DND-41 (cell line): Measurements from ENCODE around the gene RFX2.
A peak's percentile ranks its signal among the peaks of the same experiment; 100 is the strongest.

Experiments
- ATAC-seq: fragments of 200-7000 bp; cut with Tn5 transposase; 3 replicates; pipeline ENCODE4 v1.9.1; 2021; ENCODE audit warnings: low read depth; ENCODE audit not compliant: insufficient read depth
- DNase-seq: peaks from one replicate; pipeline ENCODE4 v3.0.0-alpha.2; 2020
- H2AFZ ChIP-seq: 2 replicates; pipeline ENCODE4 v1.6.0; 2012; ENCODE audit warnings: low read depth, low read length
- H3K27ac ChIP-seq: 2 replicates; pipeline ENCODE4 v1.5.1; 2012; ENCODE audit warnings: low read length, inconsistent platforms
- H3K27me3 ChIP-seq: fragments of 200-600 bp; sonication (generic); 2 replicates; pipeline ENCODE4 v1.6.0; 2012; ENCODE audit warnings: low read length, mild to moderate bottlenecking, inconsistent platforms; ENCODE audit not compliant: insufficient read depth, poor library complexity
- H3K36me3 ChIP-seq: 2 replicates; pipeline ENCODE4 v1.5.1; 2012; ENCODE audit warnings: low read length, inconsistent platforms; ENCODE audit not compliant: insufficient read depth
- H3K4me1 ChIP-seq: 2 replicates; pipeline ENCODE4 v1.5.1; 2012; ENCODE audit warnings: mild to moderate bottlenecking, low read length; ENCODE audit not compliant: insufficient read depth
- H3K4me2 ChIP-seq: 2 replicates; pipeline ENCODE4 v1.6.0; 2012; ENCODE audit warnings: mild to moderate bottlenecking, moderate library complexity, low read length, inconsistent platforms; ENCODE audit not compliant: insufficient read depth
- H3K4me3 ChIP-seq, 2 experiments: fragments of 200-600 bp in 1 of 2; shearing (Covaris generic) in 1 of 2; 2 replicates each; pipeline ENCODE4 v1.5.1; 2012 to 2016; ENCODE audit warnings: inconsistent platforms in 2 of 2, low read length in 2 of 2, mild to moderate bottlenecking in 2 of 2, low read depth in 1 of 2, moderate library complexity in 1 of 2
- H3K79me2 ChIP-seq: 2 replicates; pipeline ENCODE4 v1.6.0; 2012; ENCODE audit warnings: low read length, inconsistent platforms; ENCODE audit not compliant: insufficient read depth
- H3K9ac ChIP-seq: 2 replicates; pipeline ENCODE4 v1.6.0; 2012; ENCODE audit warnings: low read depth, mild to moderate bottlenecking, inconsistent platforms, low read length, moderate library complexity
- H3K9me3 ChIP-seq: 2 replicates; pipeline ENCODE4 v1.5.1; 2012; ENCODE audit warnings: low read length, moderate library complexity, mild to moderate bottlenecking, inconsistent platforms; ENCODE audit not compliant: insufficient read depth, severe bottlenecking
- H4K20me1 ChIP-seq: 2 replicates; pipeline ENCODE4 v1.6.0; 2012; ENCODE audit warnings: low read length; ENCODE audit not compliant: insufficient read depth
- EZH2 ChIP-seq: IDR thresholded peaks from 3 replicates; pipeline ENCODE4 v1.6.1; 2012; ENCODE audit warnings: borderline replicate concordance, low read depth, mild to moderate bottlenecking, moderate library complexity, low read length, inconsistent platforms; ENCODE audit not compliant: severe bottlenecking
- TF ChIP-seq, protein P1 (sequence below): IDR thresholded peaks from 2 replicates; pipeline ENCODE4 v1.5.1; 2012; ENCODE audit warnings: borderline replicate concordance, low read length, moderate library complexity, mild to moderate bottlenecking; ENCODE audit not compliant: poor library complexity, severe bottlenecking; ENCODE audit errors: extremely low read depth

Gene RFX2

GRCh38 chr19:6020972-6021805, 89.1 kb downstream of the RFX2 start:
- no peak overlapping the region for H3K27ac ChIP-seq
- no peak overlapping the region for H2AFZ ChIP-seq
- H3K9ac ChIP-seq: no peak overlapping the region
- H3K4me3 ChIP-seq: no peak overlapping the region
- no peak overlapping the region for H3K4me2 ChIP-seq
- no peaks in the 10 kb centered on the region for H3K79me2 ChIP-seq
- no peaks in the 10 kb centered on the region for H3K27me3 ChIP-seq
- H3K9me3 ChIP-seq: no peaks in the 10 kb centered on the region
- TF ChIP-seq EZH2: no peak
- TF ChIP-seq, protein P1, sequence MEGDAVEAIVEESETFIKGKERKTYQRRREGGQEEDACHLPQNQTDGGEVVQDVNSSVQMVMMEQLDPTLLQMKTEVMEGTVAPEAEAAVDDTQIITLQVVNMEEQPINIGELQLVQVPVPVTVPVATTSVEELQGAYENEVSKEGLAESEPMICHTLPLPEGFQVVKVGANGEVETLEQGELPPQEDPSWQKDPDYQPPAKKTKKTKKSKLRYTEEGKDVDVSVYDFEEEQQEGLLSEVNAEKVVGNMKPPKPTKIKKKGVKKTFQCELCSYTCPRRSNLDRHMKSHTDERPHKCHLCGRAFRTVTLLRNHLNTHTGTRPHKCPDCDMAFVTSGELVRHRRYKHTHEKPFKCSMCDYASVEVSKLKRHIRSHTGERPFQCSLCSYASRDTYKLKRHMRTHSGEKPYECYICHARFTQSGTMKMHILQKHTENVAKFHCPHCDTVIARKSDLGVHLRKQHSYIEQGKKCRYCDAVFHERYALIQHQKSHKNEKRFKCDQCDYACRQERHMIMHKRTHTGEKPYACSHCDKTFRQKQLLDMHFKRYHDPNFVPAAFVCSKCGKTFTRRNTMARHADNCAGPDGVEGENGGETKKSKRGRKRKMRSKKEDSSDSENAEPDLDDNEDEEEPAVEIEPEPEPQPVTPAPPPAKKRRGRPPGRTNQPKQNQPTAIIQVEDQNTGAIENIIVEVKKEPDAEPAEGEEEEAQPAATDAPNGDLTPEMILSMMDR: no peak
- ATAC-seq (no peak), DNase-seq (no peak)
- no peaks in the 10 kb centered on the region for H3K36me3 ChIP-seq
- no peaks in the 10 kb centered on the region for H3K4me1 ChIP-seq
- no peaks in the 10 kb centered on the region; the same call in none of the 2 replicates for H4K20me1 ChIP-seq

DNA sequence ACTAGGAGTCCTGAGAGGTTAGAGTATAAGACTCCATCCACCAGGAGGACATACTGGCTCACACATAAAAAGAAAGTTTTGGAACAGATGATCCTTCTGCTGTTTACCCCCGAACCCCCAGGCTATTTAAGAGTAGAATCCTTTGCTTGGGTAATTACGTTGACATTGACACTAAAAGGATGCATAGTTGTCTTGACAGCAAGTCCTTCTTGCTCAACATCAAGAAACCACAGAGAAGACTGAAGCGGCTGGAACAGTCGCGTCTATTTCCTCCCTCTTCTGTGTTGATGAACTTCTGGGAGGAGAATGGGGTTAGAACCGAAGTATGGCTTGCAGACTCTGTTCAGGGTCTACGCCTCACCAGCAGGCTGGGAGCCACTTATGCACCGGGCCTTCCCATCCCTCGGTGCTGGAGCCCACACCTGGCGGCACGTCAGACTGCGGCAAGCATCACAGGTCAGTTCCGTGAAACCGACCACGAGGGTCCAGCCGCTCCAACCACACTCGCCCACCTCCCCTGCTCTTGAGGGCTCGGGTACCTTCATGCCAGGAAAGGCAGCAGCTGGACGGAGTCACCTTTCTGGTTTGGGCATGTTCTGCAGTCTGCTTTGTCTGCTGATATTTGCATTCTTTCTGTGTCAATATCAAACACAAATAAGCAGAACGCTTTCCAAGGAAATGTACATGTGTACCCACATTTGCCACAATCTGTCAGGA, 90.0 kb downstream of the RFX2 start:
- DNase-seq (no peak), ATAC-seq (no peak)
- Histone ChIP-seq H3K4me1 (no peaks in the 10 kb centered on the region), H3K4me3 (no peak overlapping the region), H3K27me3 (no peaks in the 10 kb centered on the region), H3K27ac (no peak overlapping the region), H4K20me1 (no peaks in the 10 kb centered on the region; the same call in none of the 2 replicates), H3K4me2 (no peak overlapping the region), H2AFZ (no peak overlapping the region), H3K36me3 (no peaks in the 10 kb centered on the region), H3K79me2 (no peaks in the 10 kb centered on the region), H3K9ac (no peak overlapping the region), H3K9me3 (no peaks in the 10 kb centered on the region)
- no peak for TF ChIP-seq EZH2
- TF ChIP-seq, protein P1: no peak

- Histone ChIP-seq H3K79me2 (no peaks in the 10 kb centered on the region), H3K4me2 (no peak overlapping the region), H3K4me1 (no peaks in the 10 kb centered on the region), H3K9me3 (no peaks in the 10 kb centered on the region), H3K27ac (no peak overlapping the region), H4K20me1 (no peaks in the 10 kb centered on the region; the same call in none of the 2 replicates), H3K9ac (no peak overlapping the region), H3K27me3 (no peaks in the 10 kb centered on the region), H2AFZ (no peak overlapping the region), H3K4me3 (no peak overlapping the region), H3K36me3 (no peaks in the 10 kb centered on the region)
- ATAC-seq (no peak), DNase-seq (no peak)
- TF ChIP-seq EZH2: no peak
- TF ChIP-seq, protein P1: peak; percentile 37
Measured at GRCh38 chr19:6018786-6019185, 91.5 kb downstream of the RFX2 start.
